HEK293 (cell line): Measurements from ENCODE around the gene ANGEL2.
A peak's percentile ranks its signal among the peaks of the same experiment; 100 is the strongest.

Source experiments
- CTCF ChIA-PET: fragments of 350-600 bp; formaldehyde crosslinking; extraction: SDS; loops from one replicate; lab custom pipeline; 2021; ENCODE audit warnings: antibody characterized with exemption; lab: Yijun Ruan, JAX
- POLR2A ChIA-PET: fragments of 300-600 bp; formaldehyde crosslinking; extraction: SDS; loops from one replicate; lab custom pipeline; 2020; ENCODE audit warnings: antibody characterized with exemption, inconsistent platforms; lab: Yijun Ruan, JAX
- H3K27ac ChIP-seq: fragments of 200-500 bp; sonication (Bioruptor generic); 2 replicates; pipeline ENCODE4 v1.5.1; 2014; ENCODE audit warnings: low read depth, low read length, control low read depth, inconsistent platforms; ENCODE audit errors: extremely low read depth
- H3K36me3 ChIP-seq, 2 experiments: fragments of 200-500 bp in 1 of 2; sonication (Bioruptor generic) in 1 of 2; 1 replicate in 1 of 2; 2 replicates in 1 of 2; pipeline ENCODE4 v1.5.1; 2014 to 2017; ENCODE audit warnings: inconsistent platforms in 2 of 2, low read length in 2 of 2; ENCODE audit not compliant: control insufficient read depth in 2 of 2, insufficient read depth in 1 of 2
- H3K4me1 ChIP-seq: fragments of 200-500 bp; sonication (Bioruptor generic); 2 replicates; pipeline ENCODE4 v1.5.1; 2014; ENCODE audit warnings: mild to moderate bottlenecking, low read length, inconsistent platforms; ENCODE audit not compliant: control insufficient read depth, insufficient read depth
- H3K4me3 ChIP-seq: 2 replicates; pipeline ENCODE4 v1.5.1; 2011; ENCODE audit warnings: low read depth, mild to moderate bottlenecking, control low read depth, low read length, moderate library complexity
- H3K9me3 ChIP-seq: fragments of 200-500 bp; sonication (Bioruptor generic); 2 replicates; pipeline ENCODE4 v1.5.1; 2014; ENCODE audit warnings: low read depth, low read length, inconsistent platforms; ENCODE audit not compliant: control insufficient read depth, insufficient read depth
- EGR2 ChIP-seq: fragments of 450-650 bp; formaldehyde crosslinking; IDR thresholded peaks from 2 replicates; pipeline ENCODE4 v1.5.1; 2016; ENCODE audit warnings: low read depth, missing biosample characterization, missing genetic modification characterization
- HOXD13 ChIP-seq: sonication (generic); formaldehyde crosslinking; IDR thresholded peaks from 2 replicates; pipeline ENCODE4 v1.8.0; 2022; ENCODE audit warnings: missing genetic modification reagents, borderline replicate concordance
- REST ChIP-seq: fragments of 450-650 bp; formaldehyde crosslinking; IDR thresholded peaks from 2 replicates; pipeline ENCODE4 v1.5.1; 2016; ENCODE audit warnings: missing biosample characterization, missing genetic modification characterization
- YY2 ChIP-seq: fragments of 450-650 bp; formaldehyde crosslinking; IDR thresholded peaks from 2 replicates; pipeline ENCODE4 v1.5.1; 2016; ENCODE audit warnings: missing biosample characterization, missing genetic modification characterization
- ZFHX2 ChIP-seq: fragments of 450-650 bp; formaldehyde crosslinking; conservative IDR thresholded peaks from 2 replicates; pipeline ENCODE4 v1.5.1; 2016; ENCODE audit warnings: missing biosample characterization, missing genetic modification characterization
- ZNF175 ChIP-seq: fragments of 450-650 bp; formaldehyde crosslinking; IDR thresholded peaks from 2 replicates; pipeline ENCODE4 v1.5.1; 2016; ENCODE audit warnings: missing biosample characterization, missing genetic modification characterization
- ZNF426 ChIP-seq: fragments of 450-650 bp; formaldehyde crosslinking; IDR thresholded peaks from 2 replicates; pipeline ENCODE4 v1.5.1; 2017; ENCODE audit warnings: missing biosample characterization, missing genetic modification characterization, mild to moderate bottlenecking, inconsistent platforms, moderate library complexity
- ZNF623 ChIP-seq: fragments of 450-650 bp; formaldehyde crosslinking; IDR thresholded peaks from 2 replicates; pipeline ENCODE4 v1.5.1; 2016; ENCODE audit warnings: missing biosample characterization, missing genetic modification characterization
- ZNF639 ChIP-seq: fragments of 450-650 bp; formaldehyde crosslinking; IDR thresholded peaks from 2 replicates; pipeline ENCODE4 v1.5.1; 2016; ENCODE audit warnings: missing biosample characterization, missing genetic modification characterization
- TF ChIP-seq, protein P1 (sequence below): fragments of 450-650 bp; formaldehyde crosslinking; IDR thresholded peaks from 2 replicates; pipeline ENCODE4 v1.5.1; 2016; ENCODE audit warnings: missing biosample characterization, missing genetic modification characterization, borderline replicate concordance

The ANGEL2 gene

GRCh38 chr1:212981025-212981495 is 34.6 kb downstream of the ANGEL2 start (continued):
- no peak for TF ChIP-seq ZNF639 (tag by site-specific recombination)

DNA sequence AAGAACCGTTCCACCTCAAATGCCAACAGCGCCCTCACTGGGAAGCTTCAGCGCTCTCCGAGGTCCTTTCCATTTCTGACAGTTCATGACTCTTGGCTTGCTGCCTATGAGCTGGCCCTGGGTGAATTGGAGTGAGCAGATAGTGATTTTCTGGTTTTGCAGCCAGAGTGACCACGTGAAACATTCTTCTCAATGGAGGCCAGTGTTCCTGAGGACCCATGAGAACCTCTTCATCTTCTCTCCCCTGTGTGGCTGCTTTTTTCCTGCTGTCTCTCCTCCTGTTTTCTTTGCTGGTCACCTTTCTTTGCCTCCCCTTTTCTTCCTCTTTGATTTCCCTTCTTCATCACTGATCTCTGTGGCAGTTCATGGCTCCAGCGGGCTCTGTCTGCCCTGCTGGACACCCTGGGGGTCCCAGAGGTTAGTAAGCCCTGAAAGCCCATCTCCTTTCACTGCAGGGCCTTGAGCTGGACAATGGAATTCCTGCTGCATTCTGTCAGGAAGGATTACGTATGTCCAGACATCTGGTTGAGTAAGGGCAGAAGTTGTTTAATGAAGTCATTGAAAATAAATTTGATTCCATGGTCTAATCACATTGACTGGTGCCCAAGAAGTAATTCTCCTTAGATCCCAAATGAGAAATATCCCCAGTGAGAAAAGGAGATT is 35.4 kb downstream of the ANGEL2 start:
- Histone ChIP-seq H3K27ac (no peak overlapping the region), H3K9me3 (no peaks in the 10 kb centered on the region), H3K4me3 (no peak overlapping the region), H3K4me1 (no peaks in the 10 kb centered on the region), H3K36me3 (peaks cover 0 to 4% of the 10 kb centered on the region in 2 experiments; a peak in 1 of 3 replicates)
- ChIA-PET POLR2A (no interaction called here), CTCF (interaction anchor here (1.7 to 2.2 kb wide), 2 partner anchors 12 to 15 kb away, joined by 4 to 8 read pairs; no protein-coding TSS in a partner anchor)
- peak; percentile 79 for TF ChIP-seq REST (tag by site-specific recombination)
- no peak for TF ChIP-seq ZNF175 (tag by site-specific recombination)
- no peak for TF ChIP-seq HOXD13 (CRISPR knock-in tag)

DNA sequence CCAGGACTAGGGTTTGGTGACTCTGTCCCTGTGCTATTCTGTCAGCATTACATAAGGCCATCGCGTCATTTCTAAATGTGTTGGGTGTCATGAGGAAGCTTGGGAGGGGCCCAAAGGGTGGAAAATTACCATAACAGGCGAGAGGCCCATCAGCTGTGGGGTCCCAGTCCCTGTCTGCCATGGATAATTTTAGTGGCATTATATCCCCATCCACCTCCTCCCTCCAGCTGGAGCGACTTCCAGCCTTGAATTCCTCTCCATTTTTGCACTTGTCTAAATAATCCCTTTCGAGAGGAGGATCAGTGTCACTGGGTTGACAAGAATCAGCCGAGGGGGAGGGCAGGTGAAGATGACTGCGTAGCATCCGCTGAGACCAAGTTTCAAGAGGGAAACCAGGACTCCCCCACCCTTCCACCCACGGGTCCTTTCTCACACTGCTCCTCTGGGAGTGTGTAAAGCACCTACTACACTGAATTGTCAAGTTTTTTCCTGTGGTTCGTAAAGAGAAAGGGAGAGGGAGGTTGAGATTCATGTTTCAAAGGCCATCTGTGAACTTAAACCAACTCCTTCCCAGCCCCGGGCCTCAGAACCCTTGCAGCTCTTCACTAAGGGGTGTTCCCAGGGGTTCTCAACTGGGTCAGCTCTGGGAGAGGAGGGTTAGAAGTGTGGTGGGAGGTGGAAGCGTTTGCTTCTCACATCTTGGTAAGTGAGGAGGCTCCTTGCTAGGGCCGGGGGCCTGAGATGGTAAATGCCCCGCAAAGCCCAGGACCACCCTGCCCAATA is 36.1 kb downstream of the ANGEL2 start:
- TF ChIP-seq ZNF623 (tag by site-specific recombination) (no peak), YY2 (tag by site-specific recombination) (no peak), HOXD13 (CRISPR knock-in tag) (no peak), ZNF426 (tag by site-specific recombination) (no peak), EGR2 (peak; percentile 38; the same call in 1 of the 2 replicates), ZFHX2 (peak; percentile 54)
- TF ChIP-seq, protein P1, sequence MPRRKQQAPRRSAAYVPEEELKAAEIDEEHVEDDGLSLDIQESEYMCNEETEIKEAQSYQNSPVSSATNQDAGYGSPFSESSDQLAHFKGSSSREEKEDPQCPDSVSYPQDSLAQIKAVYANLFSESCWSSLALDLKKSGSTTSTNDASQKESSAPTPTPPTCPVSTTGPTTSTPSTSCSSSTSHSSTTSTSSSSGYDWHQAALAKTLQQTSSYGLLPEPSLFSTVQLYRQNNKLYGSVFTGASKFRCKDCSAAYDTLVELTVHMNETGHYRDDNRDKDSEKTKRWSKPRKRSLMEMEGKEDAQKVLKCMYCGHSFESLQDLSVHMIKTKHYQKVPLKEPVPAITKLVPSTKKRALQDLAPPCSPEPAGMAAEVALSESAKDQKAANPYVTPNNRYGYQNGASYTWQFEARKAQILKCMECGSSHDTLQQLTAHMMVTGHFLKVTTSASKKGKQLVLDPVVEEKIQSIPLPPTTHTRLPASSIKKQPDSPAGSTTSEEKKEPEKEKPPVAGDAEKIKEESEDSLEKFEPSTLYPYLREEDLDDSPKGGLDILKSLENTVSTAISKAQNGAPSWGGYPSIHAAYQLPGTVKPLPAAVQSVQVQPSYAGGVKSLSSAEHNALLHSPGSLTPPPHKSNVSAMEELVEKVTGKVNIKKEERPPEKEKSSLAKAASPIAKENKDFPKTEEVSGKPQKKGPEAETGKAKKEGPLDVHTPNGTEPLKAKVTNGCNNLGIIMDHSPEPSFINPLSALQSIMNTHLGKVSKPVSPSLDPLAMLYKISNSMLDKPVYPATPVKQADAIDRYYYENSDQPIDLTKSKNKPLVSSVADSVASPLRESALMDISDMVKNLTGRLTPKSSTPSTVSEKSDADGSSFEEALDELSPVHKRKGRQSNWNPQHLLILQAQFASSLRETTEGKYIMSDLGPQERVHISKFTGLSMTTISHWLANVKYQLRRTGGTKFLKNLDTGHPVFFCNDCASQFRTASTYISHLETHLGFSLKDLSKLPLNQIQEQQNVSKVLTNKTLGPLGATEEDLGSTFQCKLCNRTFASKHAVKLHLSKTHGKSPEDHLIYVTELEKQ = no peak
- CTCF ChIA-PET = interaction anchor here (0.9 to 2.2 kb wide), 3 partner anchors 11 to 14 kb away, joined by 3 to 8 read pairs (median 4); no protein-coding TSS in a partner anchor
- H3K4me3 ChIP-seq = no peak overlapping the region
- H3K9me3 ChIP-seq = no peaks in the 10 kb centered on the region
- POLR2A ChIA-PET = no interaction called here
- H3K36me3 ChIP-seq = peaks cover 0 to 4% of the 10 kb centered on the region in 2 experiments; a peak in 1 of 3 replicates
- H3K27ac ChIP-seq = no peak overlapping the region
- no peaks in the 10 kb centered on the region for H3K4me1 ChIP-seq
